K562 (cell line): ENCODE data around the gene ACCSL. TPM values are rescaled to one million over a fixed set of nuclear protein-coding genes. Genes with fewer than 3 reads are reported as not detected.
A peak's percentile ranks its signal among the peaks of the same experiment; 100 is the strongest.

Source experiments
- BRF2 ChIP-seq: IDR thresholded peaks from 3 replicates; pipeline ENCODE4 v1.6.1; 2011; ENCODE audit warnings: borderline replicate concordance, mild to moderate bottlenecking; ENCODE audit not compliant: insufficient read length, insufficient read depth
- CBX2 ChIP-seq: fragments of 200-600 bp; sonication (generic); IDR thresholded peaks from one replicate; pipeline ENCODE4 v1.6.1; 2012; ENCODE audit warnings: mild to moderate bottlenecking, low read length, inconsistent platforms; ENCODE audit not compliant: insufficient read depth, poor library complexity, severe bottlenecking
- NCOR1 ChIP-seq: fragments of 450-650 bp; IDR thresholded peaks from 2 replicates; pipeline ENCODE4 v1.6.1; 2016; ENCODE audit warnings: mild to moderate bottlenecking, moderate library complexity
- TAF1 ChIP-seq: IDR thresholded peaks from 2 replicates; pipeline ENCODE4 v1.6.1; 2011; ENCODE audit warnings: mild to moderate bottlenecking, low read length, moderate library complexity; ENCODE audit not compliant: insufficient read depth, control insufficient read depth, severe bottlenecking; ENCODE audit errors: extremely low read depth
- ZBTB40 ChIP-seq, 2 experiments: fragments of 450-650 bp in 1 of 2; sonication (generic) in 1 of 2; formaldehyde crosslinking in 1 of 2; IDR thresholded peaks; 2 replicates each; pipeline versions ENCODE4 v1.7.1 to v1.9.0; 2016 to 2022; ENCODE audit warnings: inconsistent platforms in 1 of 2, mild to moderate bottlenecking in 1 of 2, missing genetic modification reagents in 1 of 2
- ZBTB5 ChIP-seq: fragments of 450-650 bp; IDR thresholded peaks from 2 replicates; pipeline ENCODE4 v1.6.1; 2017; ENCODE audit warnings: antibody characterized with exemption
- ZBTB7A ChIP-seq: IDR thresholded peaks from 2 replicates; pipeline ENCODE4 v1.6.1; 2011; ENCODE audit warnings: low read depth, mild to moderate bottlenecking, low read length, moderate library complexity, borderline replicate concordance; ENCODE audit not compliant: control insufficient read depth
- ZKSCAN1 ChIP-seq: fragments of 150-350 bp; IDR thresholded peaks from 2 replicates; pipeline ENCODE4 v1.6.1; 2016; ENCODE audit warnings: low read depth, low read length
- ZNF175 ChIP-seq: fragments of 200-800 bp; sonication (Bioruptor generic); IDR thresholded peaks from 2 replicates; pipeline ENCODE4 v1.6.1; 2016; ENCODE audit warnings: low read depth, mild to moderate bottlenecking, missing genetic modification characterization, missing compliant biosample characterization
- ZNF507 ChIP-seq: conservative IDR thresholded peaks from 2 replicates; pipeline ENCODE4 v1.6.1; 2017; ENCODE audit warnings: missing genetic modification characterization, missing compliant biosample characterization
- ZNF511 ChIP-seq: sonication (generic); formaldehyde crosslinking; IDR thresholded peaks from 2 replicates; pipeline ENCODE4 v1.8.0; 2022; ENCODE audit warnings: mild to moderate bottlenecking, missing genetic modification reagents
- ZNF76 ChIP-seq: fragments of 250-450 bp; sonication (Bioruptor Pico); IDR thresholded peaks from 2 replicates; pipeline ENCODE4 v1.4.0; 2020; ENCODE audit warnings: mild to moderate bottlenecking, moderate library complexity, borderline replicate concordance
- polyA plus RNA-seq, 8 experiments: library from polyadenylated mRNA; depleted of rRNA in 4 of 8; stranded (reverse) in 5 of 8; unstranded in 3 of 8; fragments of >200 nt; fragmentation: Nextera tagmentation in 2 of 8; fragmentation: Illumina TruSeq in 1 of 8; extraction: Ambion mirVana in 2 of 8; extraction: Trizol in 1 of 8; gene quantifications; 2 replicates each; pipeline versions ENCODE4 v1.2.1 to v1.2.3, GENCODE V29; 2011 to 2014; ENCODE audit warnings: inconsistent platforms in 1 of 8, missing spikeins in 1 of 8
- total RNA-seq, 7 experiments: library from RNA; depleted of rRNA in 6 of 7; stranded (reverse); fragments of >200 nt in 6 of 7; fragmentation: Illumina TruSeq in 2 of 7; extraction: Trizol in 2 of 7; gene quantifications; 2 replicates each; pipeline versions ENCODE4 v1.2.1 to v1.2.3, GENCODE V29; 2011 to 2021; ENCODE audit warnings: low replicate concordance in 1 of 7

Gene ACCSL
- total and polyA plus RNA-seq, 9 of the 15 experiments (the other 6 are each of a cell fraction or from before 2014, with no cell fraction given) = not detected

- no peak for TF ChIP-seq ZNF507
- no peak for TF ChIP-seq NCOR1
- no peak for TF ChIP-seq BRF2
- no peak for TF ChIP-seq ZNF175 (CRISPR knock-in tag)
- no peak for TF ChIP-seq ZKSCAN1
- peak; percentile 38; the same call in 1 of the 2 replicates for TF ChIP-seq ZNF511 (CRISPR knock-in tag)
- peak; percentile 14; the same call in 1 of the 2 replicates for TF ChIP-seq ZBTB7A
- TF ChIP-seq CBX2 = no peak
- TF ChIP-seq ZBTB5 = no peak
- peak; percentile 31 for TF ChIP-seq TAF1
- TF ChIP-seq ZBTB40 (IDR thresholded peaks at IDR 0.05) = peak; percentile 35; the same call in 1 of the 2 replicates
- TF ChIP-seq ZBTB40 (CRISPR knock-in tag; IDR thresholded peaks at IDR 0.05) = no peak
- no peak for TF ChIP-seq ZNF76 (CRISPR knock-in tag)
Observed at GRCh38 chr11:44095506-44096359, 48.0 kb downstream of the ACCSL start, which contains the start of gene EXT2 (continued).
